ENCODE measurements around the gene LAD1.

The LAD1 gene

DNA sequence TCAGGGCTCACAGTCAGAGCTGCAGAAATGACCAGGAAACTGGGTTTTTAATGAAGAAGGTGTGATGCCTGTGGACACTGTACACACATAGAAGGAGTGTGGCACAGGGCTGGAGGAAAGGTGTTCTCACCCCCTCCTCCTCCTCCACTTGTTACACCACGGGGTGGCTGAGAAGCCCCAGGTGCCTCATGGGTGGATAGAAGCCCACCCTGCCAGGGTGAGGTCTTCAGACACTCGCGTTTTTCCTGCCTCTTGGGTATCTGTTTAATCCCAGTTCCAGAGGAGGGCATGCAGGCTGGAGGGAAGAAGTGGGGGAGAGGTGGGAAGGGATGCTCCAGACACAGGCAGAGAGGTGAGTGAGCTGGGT lies 9.7 kb upstream of the LAD1 start:
- no peak for TF ChIP-seq CTCF (IDR thresholded peaks at IDR 0.05; ENCODE audit: low read depth, low read length, missing control alignments)
- no peak for DNase-seq (ENCODE audit: low read depth)
- no peak overlapping the region for H3K4me3 ChIP-seq (ENCODE audit: low read depth, low read length)

GRCh38 chr1:201408176-201408833 lies 9.2 kb upstream of the LAD1 start:
- DNase-seq (ENCODE audit: low read depth) = no peak
- H3K4me3 ChIP-seq (ENCODE audit: low read depth, low read length) = no peak overlapping the region
- TF ChIP-seq CTCF (IDR thresholded peaks at IDR 0.05; ENCODE audit: low read depth, low read length, missing control alignments) = peak; percentile 100

- no peak for TF ChIP-seq CTCF (IDR thresholded peaks at IDR 0.05; ENCODE audit: low read depth, low read length, missing control alignments)
- no peak for DNase-seq (ENCODE audit: low read depth)
- no peak overlapping the region for H3K4me3 ChIP-seq (ENCODE audit: low read depth, low read length)
Measured at GRCh38 chr1:201406831-201407406, 7.8 kb upstream of the LAD1 start.

DNA sequence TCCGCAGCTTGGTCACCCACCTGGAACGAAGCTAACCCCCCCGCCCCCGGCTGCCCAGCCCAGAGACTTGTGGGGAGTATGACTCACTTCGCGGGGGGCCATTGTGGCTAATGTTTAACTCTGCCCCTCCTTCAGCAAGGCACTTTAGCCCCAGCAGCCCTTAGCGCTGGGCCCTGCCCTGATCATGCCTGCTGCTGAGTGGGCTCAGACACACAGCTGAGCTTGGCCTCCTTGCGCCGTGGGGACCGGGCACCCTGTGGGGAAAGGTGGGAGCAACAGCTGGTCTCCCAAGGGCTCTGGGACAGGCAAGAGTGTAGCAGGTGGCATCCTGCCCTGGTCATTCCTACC lies 6.3 kb upstream of the LAD1 start:
- TF ChIP-seq CTCF (IDR thresholded peaks at IDR 0.05; ENCODE audit: low read depth, low read length, missing control alignments) = no peak
- H3K4me3 ChIP-seq (ENCODE audit: low read depth, low read length) = no peak overlapping the region

GRCh38 chr1:201404722-201405483 lies 5.8 kb upstream of the LAD1 start:
- no peak for DNase-seq (ENCODE audit: low read depth)
- no peak for TF ChIP-seq CTCF (IDR thresholded peaks at IDR 0.05; ENCODE audit: low read depth, low read length, missing control alignments)
- H3K4me3 ChIP-seq (ENCODE audit: low read depth, low read length) = no peak overlapping the region

More for the DNA sequence above, 6.3 kb upstream of the LAD1 start:
- no peak for DNase-seq (ENCODE audit: low read depth)

GRCh38 chr1:201404055-201404454 lies 4.9 kb upstream of the LAD1 start:
- no peak overlapping the region for H3K4me3 ChIP-seq (ENCODE audit: low read depth, low read length)
- no peak for TF ChIP-seq CTCF (IDR thresholded peaks at IDR 0.05; ENCODE audit: low read depth, low read length, missing control alignments)
- DNase-seq (ENCODE audit: low read depth) = no peak

Measured in GM12864 (cell line).